Right atrium auricular region (tissue), 2 donors: ENCODE data around the gene LRMDA. TPM values are rescaled to one million over a fixed set of nuclear protein-coding genes. Genes with fewer than 3 reads are reported as not detected.
"Not testable (repeated sequence)": the region's sequence is repeated elsewhere in the genome, so short reads cannot be mapped to it uniquely, and the experiment has no call there.

Experiments
- DNase-seq: peaks from one replicate; pipeline ENCODE4 v3.0.0-alpha.2; 2019; ENCODE audit warnings: low spot score
- H3K27ac ChIP-seq, 2 donors: fragments of 200-600 bp; sonication (generic); 1 replicate in 1 of 2; 2 replicates in 1 of 2; pipeline ENCODE4 v1.5.1; 2016 to 2019
- H3K27me3 ChIP-seq, 2 donors: fragments of 200-600 bp; sonication (generic); one replicate each; pipeline versions ENCODE4 v1.5.1 to v1.6.0; 2017 to 2019
- H3K36me3 ChIP-seq: fragments of 200-600 bp; sonication (generic); one replicate; pipeline ENCODE4 v1.5.1; 2016
- H3K4me1 ChIP-seq, 2 donors: fragments of 200-600 bp; sonication (generic); one replicate each; pipeline versions ENCODE4 v1.5.1 to v1.6.0; 2017 to 2019
- H3K4me3 ChIP-seq, 2 donors: fragments of 200-600 bp; sonication (generic); 1 replicate in 1 of 2; 2 replicates in 1 of 2; pipeline ENCODE4 v1.5.1; 2017 to 2019; ENCODE audit warnings: mild to moderate bottlenecking in 1 of 2, moderate library complexity in 1 of 2
- H3K9me3 ChIP-seq, 2 donors: fragments of 200-600 bp; sonication (generic); one replicate each; pipeline ENCODE4 v1.5.1; 2019
- total RNA-seq, 2 donors: library from RNA; depleted of rRNA; stranded (reverse); fragments of >200 nt; gene quantifications; one replicate each; pipeline ENCODE4 v1.1.0, GENCODE V29; 2016
- TF ChIP-seq, protein P1 (sequence below), 2 donors: fragments of 200-600 bp; sonication (generic); IDR thresholded peaks; one replicate each; pipeline ENCODE4 v1.5.1; 2019; ENCODE audit warnings: antibody characterized with exemption in 2 of 2

LRMDA gene
- total RNA-seq, 2 donors from 2014 or later: 6.1 to 19.1 TPM

DNA sequence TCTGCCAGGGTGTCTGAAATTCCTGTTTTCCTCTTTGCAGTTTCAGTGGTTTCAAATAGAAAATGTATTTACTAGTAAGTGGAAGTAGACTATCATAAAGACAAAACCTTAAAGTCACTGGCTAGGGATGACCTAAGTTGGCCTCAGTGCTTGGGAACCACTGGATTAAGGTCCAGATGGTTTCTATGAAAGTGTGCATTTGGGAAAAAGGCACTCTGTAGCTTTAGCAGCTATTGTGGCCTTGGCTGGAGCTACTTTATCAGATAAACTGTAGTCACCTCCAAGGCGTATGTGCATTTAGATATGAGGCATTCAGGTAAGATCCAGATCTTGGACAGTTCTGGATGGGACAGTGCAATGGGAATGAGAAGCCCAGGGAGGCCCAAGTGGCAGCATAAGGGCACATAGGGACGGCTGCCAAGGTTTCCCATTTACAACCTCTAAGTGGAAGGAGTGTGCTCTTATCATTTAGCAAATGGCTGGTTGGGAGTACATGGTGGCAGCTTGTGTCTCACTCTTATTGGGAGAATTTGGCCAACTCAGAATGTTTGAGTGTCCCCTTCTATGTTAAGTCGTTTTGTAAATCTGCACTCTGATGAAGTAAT lies 185.6 kb downstream of the LRMDA start:
- Histone ChIP-seq H3K9me3 (no peaks in the 10 kb centered on the region), H3K36me3 (no peaks in the 10 kb centered on the region), H3K4me1 (peaks cover 0 to 19% of the 10 kb centered on the region in 2 donors), H3K27me3 (no peaks in the 10 kb centered on the region), H3K4me3 (no peak overlapping the region), H3K27ac (no peak overlapping the region)
- DNase-seq: no peak
- TF ChIP-seq, protein P1, sequence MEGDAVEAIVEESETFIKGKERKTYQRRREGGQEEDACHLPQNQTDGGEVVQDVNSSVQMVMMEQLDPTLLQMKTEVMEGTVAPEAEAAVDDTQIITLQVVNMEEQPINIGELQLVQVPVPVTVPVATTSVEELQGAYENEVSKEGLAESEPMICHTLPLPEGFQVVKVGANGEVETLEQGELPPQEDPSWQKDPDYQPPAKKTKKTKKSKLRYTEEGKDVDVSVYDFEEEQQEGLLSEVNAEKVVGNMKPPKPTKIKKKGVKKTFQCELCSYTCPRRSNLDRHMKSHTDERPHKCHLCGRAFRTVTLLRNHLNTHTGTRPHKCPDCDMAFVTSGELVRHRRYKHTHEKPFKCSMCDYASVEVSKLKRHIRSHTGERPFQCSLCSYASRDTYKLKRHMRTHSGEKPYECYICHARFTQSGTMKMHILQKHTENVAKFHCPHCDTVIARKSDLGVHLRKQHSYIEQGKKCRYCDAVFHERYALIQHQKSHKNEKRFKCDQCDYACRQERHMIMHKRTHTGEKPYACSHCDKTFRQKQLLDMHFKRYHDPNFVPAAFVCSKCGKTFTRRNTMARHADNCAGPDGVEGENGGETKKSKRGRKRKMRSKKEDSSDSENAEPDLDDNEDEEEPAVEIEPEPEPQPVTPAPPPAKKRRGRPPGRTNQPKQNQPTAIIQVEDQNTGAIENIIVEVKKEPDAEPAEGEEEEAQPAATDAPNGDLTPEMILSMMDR (IDR thresholded peaks at IDR 0.05): no peak

DNA sequence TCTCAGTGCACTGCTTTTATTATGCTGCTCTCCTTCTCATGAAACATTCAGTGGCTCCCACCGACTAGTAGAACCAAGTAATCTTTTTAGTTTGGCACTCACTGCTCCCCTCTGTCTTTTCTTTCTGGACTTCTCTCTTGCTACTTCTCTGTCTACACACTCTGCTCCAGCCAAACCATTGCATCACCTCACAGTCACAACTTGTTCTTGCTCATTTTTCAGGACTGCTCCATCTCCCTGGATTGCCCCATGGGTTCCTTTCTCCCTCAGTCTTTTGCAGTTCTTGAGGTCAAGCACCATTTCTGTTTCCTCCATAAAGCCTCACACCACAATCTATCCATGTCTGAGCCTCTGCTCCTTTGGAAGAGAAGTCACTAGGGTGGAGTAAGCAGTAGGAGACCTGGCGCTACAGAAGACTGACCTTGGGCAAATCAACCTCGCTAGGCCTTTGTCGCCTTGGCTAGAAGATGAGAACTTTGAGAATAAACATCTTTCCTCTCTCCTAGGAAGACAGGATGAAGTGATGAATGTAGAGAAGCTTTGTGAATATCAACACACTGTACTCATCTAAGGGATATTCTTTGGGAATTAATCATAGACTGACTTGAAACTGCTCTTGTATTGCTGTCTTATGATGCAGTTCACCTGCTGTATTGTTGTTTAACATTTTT lies 186.2 kb downstream of the LRMDA start:
- Histone ChIP-seq H3K36me3 (no peaks in the 10 kb centered on the region), H3K4me1 (peaks cover 0 to 19% of the 10 kb centered on the region in 2 donors), H3K27ac (no peak overlapping the region), H3K4me3 (no peak overlapping the region), H3K9me3 (no peaks in the 10 kb centered on the region), H3K27me3 (no peaks in the 10 kb centered on the region)
- DNase-seq: peak; percentile 81
- TF ChIP-seq, protein P1 (IDR thresholded peaks at IDR 0.05): no peak

DNA sequence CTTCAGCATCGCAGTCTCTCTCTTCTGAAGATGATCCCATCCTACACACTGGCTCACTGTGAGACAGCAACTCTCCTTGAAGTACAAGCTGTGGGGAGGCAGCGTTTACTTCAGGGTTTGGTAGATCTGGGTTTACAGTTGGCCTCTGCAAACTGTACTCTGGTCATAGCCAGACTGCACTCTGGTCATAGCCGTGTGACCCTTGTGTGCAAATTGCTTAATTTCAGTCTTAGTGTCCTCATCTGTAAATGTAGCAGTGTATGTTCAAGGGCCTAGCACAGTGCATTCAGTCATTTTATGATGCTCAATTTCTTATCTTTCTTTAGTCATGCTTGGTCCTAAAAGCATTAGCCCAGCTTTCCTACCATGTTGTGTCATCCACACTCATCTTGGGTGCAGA lies 188.2 kb downstream of the LRMDA start:
- no peaks in the 10 kb centered on the region for H3K27me3 ChIP-seq
- no peak overlapping the region for H3K27ac ChIP-seq
- no peaks in the 10 kb centered on the region for H3K36me3 ChIP-seq
- no peaks in the 10 kb centered on the region for H3K9me3 ChIP-seq
- TF ChIP-seq, protein P1 (IDR thresholded peaks at IDR 0.05): no peak
- no peak for DNase-seq
- no peak overlapping the region for H3K4me3 ChIP-seq
- H3K4me1 ChIP-seq: peaks cover 0 to under 1% of the 10 kb centered on the region in 2 donors

DNA sequence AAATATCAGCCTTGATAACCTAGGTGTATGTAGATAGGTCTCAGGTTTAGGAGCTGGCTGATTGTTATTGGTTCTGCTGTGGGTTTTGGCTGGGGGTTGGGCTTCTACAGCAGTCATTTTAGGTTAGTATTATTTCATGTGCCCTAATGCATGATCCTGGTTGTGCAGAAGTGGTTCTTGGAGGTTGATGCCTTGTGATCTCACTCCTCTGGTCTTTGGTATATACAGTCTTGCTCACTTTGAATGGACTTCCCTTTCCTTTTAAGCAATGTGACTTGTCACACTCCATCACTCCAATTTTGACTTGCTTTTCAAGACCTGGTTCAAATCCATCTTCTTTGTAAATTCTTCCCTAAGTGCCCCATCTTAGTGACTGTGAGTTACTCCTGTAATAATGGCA lies 188.9 kb downstream of the LRMDA start:
- Histone ChIP-seq H3K36me3 (no peaks in the 10 kb centered on the region), H3K27ac (no peak overlapping the region), H3K27me3 (no peaks in the 10 kb centered on the region), H3K4me1 (no peaks in the 10 kb centered on the region), H3K9me3 (no peaks in the 10 kb centered on the region), H3K4me3 (no peak overlapping the region)
- TF ChIP-seq, protein P1 (IDR thresholded peaks at IDR 0.05): no peak
- no peak for DNase-seq

DNA sequence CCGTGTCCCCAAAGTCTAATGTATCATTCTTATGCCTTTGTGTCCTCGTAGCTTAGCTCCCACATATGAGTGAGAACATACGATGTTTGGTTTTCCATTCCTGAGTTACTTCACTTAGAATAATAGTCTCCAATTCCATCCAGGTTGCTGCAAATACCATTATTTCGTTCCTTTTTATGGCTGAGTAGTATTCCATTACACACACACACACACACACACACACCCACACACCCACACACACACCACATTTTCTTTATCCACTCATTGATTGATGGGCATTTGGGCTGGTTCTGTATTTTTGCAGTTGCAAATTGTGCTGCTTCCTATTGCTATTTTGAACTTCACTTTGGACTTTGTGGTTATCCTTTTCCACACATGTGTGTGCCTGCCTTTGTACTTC lies 189.6 kb downstream of the LRMDA start:
- not testable (repeated sequence) for DNase-seq, H3K27ac ChIP-seq, H3K27me3 ChIP-seq, H3K4me3 ChIP-seq, H3K4me1 ChIP-seq, H3K9me3 ChIP-seq, H3K36me3 ChIP-seq

DNA sequence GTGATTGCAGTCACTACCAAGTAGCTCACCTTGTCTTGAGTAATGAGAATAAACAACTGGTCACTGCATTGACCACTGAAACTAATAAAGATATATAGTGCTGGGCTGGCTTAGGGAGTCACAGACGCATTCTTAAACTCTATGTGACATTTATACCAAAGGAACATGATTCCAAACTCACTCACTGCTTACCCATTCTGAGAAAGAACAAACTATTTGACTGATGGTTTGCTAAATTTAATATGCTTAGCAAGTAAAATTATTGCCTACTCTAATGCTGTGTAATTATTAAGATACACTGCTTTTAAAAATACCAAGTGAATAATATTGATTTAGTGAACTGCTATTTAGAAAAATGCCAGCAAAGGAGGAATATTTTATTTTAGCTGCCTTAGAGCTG lies 191.1 kb downstream of the LRMDA start:
- Histone ChIP-seq H3K4me3 (no peak overlapping the region), H3K27ac (no peak overlapping the region), H3K4me1 (no peaks in the 10 kb centered on the region), H3K9me3 (no peaks in the 10 kb centered on the region), H3K36me3 (no peaks in the 10 kb centered on the region), H3K27me3 (no peaks in the 10 kb centered on the region)
- TF ChIP-seq, protein P1 (IDR thresholded peaks at IDR 0.05): no peak
- DNase-seq: no peak
